Measurements from ENCODE around the gene CIZ1. TPM values are rescaled to one million over a fixed set of nuclear protein-coding genes. Genes with fewer than 3 reads are reported as not detected.
"Not testable (repeated sequence)": the region's sequence is repeated elsewhere in the genome, so short reads cannot be mapped to it uniquely, and the experiment has no call there.

The CIZ1 gene
- total RNA-seq, 2 experiments from 2014 or later, result 79.5 to 82.8 TPM

- H3K27me3 Mint-ChIP-seq (ENCODE audit: low read depth); H3K36me3 Mint-ChIP-seq (ENCODE audit: low read depth); H3K9me3 Mint-ChIP-seq; H3K4me3 Mint-ChIP-seq; H3K27ac Mint-ChIP-seq: not testable (repeated sequence)
- H3K4me1 Mint-ChIP-seq (ENCODE audit: low read depth), result peaks cover 26% of the 10 kb centered on the region
- DNase-seq, result peak; percentile 74
- CTCF ChIA-PET, result interaction anchor here (0.7 to 3.2 kb wide), 6 partner anchors 9 to 54 kb away, joined by 3 to 24 read pairs (median 3); partner anchors contain the start of gene LCN2
- intact Hi-C loops (cut with micrococcal nuclease), result loop anchor here (2.0 kb wide), 7 partner anchors 13 to 679 kb away; partner anchors contain the start of genes CIZ1, DNM1, DPM2 and GOLGA2
Observed at GRCh38 chr9:128129976-128130590, 61.3 kb downstream of the CIZ1 start.

GRCh38 chr9:128128836-128129590, 62.4 kb downstream of the CIZ1 start:
- CTCF ChIA-PET, result interaction anchor here (0.6 to 3.2 kb wide), 6 partner anchors 8 to 30 kb away, joined by 3 to 24 read pairs (median 3); partner anchors contain the start of gene LCN2
- Mint-ChIP-seq H3K27ac (peak overlapping the region; percentile 95), H3K9me3 (no peaks in the 10 kb centered on the region), H3K36me3 (ENCODE audit: low read depth) (peaks cover 2% of the 10 kb centered on the region), H3K27me3 (ENCODE audit: low read depth) (no peaks in the 10 kb centered on the region), H3K4me1 (ENCODE audit: low read depth) (peaks cover 30% of the 10 kb centered on the region), H3K4me3 (peak overlapping the region; percentile 95)
- no peak for DNase-seq
- intact Hi-C loops (cut with micrococcal nuclease), result loop anchor here (1.0 to 2.0 kb wide), 10 partner anchors 31 to 678 kb away; partner anchors contain the start of genes BBLN, CIZ1, DNM1 and DPM2

DNA sequence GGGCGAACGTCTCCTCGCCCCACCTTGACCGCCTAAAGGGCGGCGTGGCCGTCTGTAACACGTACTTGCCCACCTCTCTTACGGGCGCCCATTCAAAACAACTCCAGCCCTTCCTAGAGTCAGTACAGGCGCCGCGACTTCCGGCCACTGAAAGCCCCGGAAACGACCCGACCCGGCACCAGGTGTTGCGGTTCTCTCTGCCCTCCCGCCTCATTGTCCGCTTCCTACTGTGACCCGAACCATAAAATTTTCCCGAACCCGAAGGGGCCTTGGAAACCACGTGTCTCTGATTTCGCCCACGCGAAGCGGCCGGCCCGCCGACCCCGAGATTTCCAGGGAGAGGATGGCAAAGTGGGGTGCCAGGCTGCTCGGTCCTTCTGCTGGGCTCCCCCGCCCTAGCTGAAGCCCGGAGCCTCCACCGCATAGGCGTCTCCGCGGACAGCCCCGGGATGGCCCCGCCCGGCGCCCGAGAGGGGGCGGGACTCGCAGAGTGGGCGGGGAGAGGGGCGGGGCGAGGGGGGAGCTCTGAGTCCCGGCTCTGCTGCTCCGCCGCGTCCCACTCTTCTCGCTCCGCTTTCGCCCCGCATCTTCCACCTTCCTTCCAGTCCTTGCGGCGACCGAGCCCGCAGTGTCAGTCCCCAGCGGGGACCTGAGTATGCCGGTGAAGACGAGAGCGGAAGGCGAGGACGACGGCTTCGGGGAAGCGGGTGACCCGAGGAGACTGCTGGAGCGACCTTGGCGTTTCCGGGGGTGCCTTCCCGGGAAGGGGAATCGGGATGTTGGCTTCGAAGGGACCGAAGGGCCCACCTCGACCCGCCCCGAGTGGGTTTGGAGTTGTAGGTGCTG, 63.2 kb downstream of the CIZ1 start:
- H3K4me3 Mint-ChIP-seq, result peak overlapping the region; percentile 95
- H3K36me3 Mint-ChIP-seq (ENCODE audit: low read depth), result peaks cover 2% of the 10 kb centered on the region
- peak; percentile 87 for DNase-seq
- no peaks in the 10 kb centered on the region for H3K27me3 Mint-ChIP-seq (ENCODE audit: low read depth)
- no peaks in the 10 kb centered on the region for H3K9me3 Mint-ChIP-seq
- peaks cover 30% of the 10 kb centered on the region for H3K4me1 Mint-ChIP-seq (ENCODE audit: low read depth)
- peak overlapping the region; percentile 95 for H3K27ac Mint-ChIP-seq
- CTCF ChIA-PET, result interaction anchor here (0.6 to 3.2 kb wide), 4 partner anchors 11 to 31 kb away, joined by 3 to 24 read pairs (median 4); no protein-coding TSS in a partner anchor
- intact Hi-C loops (cut with micrococcal nuclease), result loop anchor here (1.0 to 2.0 kb wide), 11 partner anchors 32 to 677 kb away; partner anchors contain the start of genes BBLN, CIZ1, COQ4 and DNM1

DNA sequence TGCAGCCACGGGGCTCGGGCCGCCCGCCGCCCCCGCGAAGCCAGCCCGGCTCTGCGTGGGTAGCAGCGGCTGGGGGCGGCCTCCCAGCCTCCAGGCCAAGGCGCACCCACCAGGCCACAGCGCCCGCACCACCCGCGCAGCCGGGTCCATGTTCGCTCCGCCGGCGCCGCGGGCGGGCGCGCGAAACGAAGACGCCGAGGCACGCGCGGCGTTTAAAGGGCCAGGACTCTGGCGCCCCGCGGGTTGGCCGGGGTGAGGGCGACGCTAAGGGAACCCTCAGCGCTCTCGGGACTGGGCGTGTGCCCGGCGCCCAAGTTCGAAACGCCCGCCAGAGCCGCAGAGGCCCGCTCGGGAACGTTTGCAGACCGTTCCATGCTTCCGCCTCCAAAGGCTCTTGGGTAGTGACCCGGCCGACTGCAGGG, 63.8 kb downstream of the CIZ1 start, which contains the start of gene PTGES2:
TSS of gene PTGES2 (minus strand) at position 162 of the 422 bp plus-strand sequence. CDS start at position 150, 12 bp downstream.
- H3K4me1 Mint-ChIP-seq (ENCODE audit: low read depth), result peaks cover 30% of the 10 kb centered on the region
- peak within 1 kb of the TSS; percentile 95 for H3K4me3 Mint-ChIP-seq
- H3K27ac Mint-ChIP-seq, result peak within 1 kb of the TSS; percentile 95
- intact Hi-C loops (cut with micrococcal nuclease), result loop anchor here (1.0 kb wide), 1 partner anchor 195 kb away; the partner anchor contains the start of genes COQ4 and TRUB2
- no peaks in the 10 kb centered on the region for H3K9me3 Mint-ChIP-seq
- peaks cover 4% of the 10 kb centered on the region for H3K36me3 Mint-ChIP-seq (ENCODE audit: low read depth)
- DNase-seq, result peak; percentile 78
- H3K27me3 Mint-ChIP-seq (ENCODE audit: low read depth), result no peaks in the 10 kb centered on the region
- CTCF ChIA-PET, result interaction anchor here (3.2 kb wide), 1 partner anchor 10 kb away, joined by 24 read pairs; no protein-coding TSS in a partner anchor

DNA sequence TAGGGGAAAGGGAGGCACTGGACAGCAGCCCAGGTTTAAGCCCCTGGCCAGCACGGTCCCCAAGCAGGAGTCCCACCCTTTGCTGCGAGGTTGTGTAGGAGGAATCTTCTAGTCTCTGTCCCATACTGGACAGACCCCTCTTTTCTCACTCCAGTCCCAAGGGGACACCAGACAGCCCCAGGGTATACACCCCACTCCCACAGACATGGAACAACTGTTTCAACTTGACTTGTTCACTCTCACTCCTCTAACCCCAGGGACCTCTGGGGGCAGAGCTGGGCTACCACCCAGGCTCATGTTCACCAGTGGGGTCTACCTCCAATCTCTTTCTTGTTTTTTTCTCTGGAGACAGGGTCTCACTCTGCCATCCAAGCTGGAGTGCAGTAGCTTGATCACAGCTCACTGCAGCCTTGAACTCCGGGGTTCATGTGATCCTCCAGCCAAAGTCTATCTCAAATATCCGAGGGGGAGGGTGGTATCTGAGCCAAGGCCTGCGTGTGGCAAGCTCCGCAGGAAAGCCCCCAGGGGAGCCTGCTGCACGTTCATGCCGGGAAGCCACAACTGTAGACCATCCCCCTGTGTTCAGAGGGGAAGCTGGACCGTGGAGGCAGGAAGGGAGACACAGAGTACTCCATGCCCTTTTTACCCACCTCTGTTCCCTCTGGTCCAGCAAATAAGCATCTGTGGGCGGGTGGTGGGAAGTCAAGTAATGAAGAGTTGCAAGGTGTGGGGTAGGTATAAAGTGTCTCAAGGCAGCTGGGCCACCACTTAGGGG, 65.6 kb downstream of the CIZ1 start:
- Mint-ChIP-seq H3K9me3 (no peaks in the 10 kb centered on the region), H3K36me3 (ENCODE audit: low read depth) (peaks cover 4% of the 10 kb centered on the region), H3K27ac (peak overlapping the region; percentile 50), H3K4me1 (ENCODE audit: low read depth) (peaks cover 30% of the 10 kb centered on the region), H3K4me3 (peak overlapping the region; percentile 77), H3K27me3 (ENCODE audit: low read depth) (no peaks in the 10 kb centered on the region)
- CTCF ChIA-PET, result interaction anchor here (1.0 to 2.8 kb wide), 5 partner anchors 8 to 102 kb away, joined by 3 to 13 read pairs (median 4); no protein-coding TSS in a partner anchor
- no peak for DNase-seq
- intact Hi-C loops (cut with micrococcal nuclease), result no loop called here

GRCh38 chr9:128124873-128125579, 66.3 kb downstream of the CIZ1 start:
- CTCF ChIA-PET, result interaction anchor here (0.6 to 2.8 kb wide), 5 partner anchors 9 to 119 kb away, joined by 3 to 13 read pairs (median 3); no protein-coding TSS in a partner anchor
- no peak overlapping the region for H3K27ac Mint-ChIP-seq
- intact Hi-C loops (cut with micrococcal nuclease), result no loop called here
- peak overlapping the region; percentile 6 for H3K4me3 Mint-ChIP-seq
- H3K4me1 Mint-ChIP-seq (ENCODE audit: low read depth), result peaks cover 30% of the 10 kb centered on the region
- H3K27me3 Mint-ChIP-seq (ENCODE audit: low read depth), result no peaks in the 10 kb centered on the region
- H3K36me3 Mint-ChIP-seq (ENCODE audit: low read depth), result peaks cover 4% of the 10 kb centered on the region
- no peaks in the 10 kb centered on the region for H3K9me3 Mint-ChIP-seq
- DNase-seq, result peak; percentile 85

GRCh38 chr9:128124451-128124850, 66.9 kb downstream of the CIZ1 start:
- Mint-ChIP-seq H3K4me3 (no peak overlapping the region), H3K27ac (no peak overlapping the region), H3K4me1 (ENCODE audit: low read depth) (peaks cover 28% of the 10 kb centered on the region), H3K9me3 (no peaks in the 10 kb centered on the region), H3K27me3 (ENCODE audit: low read depth) (no peaks in the 10 kb centered on the region), H3K36me3 (ENCODE audit: low read depth) (peaks cover 4% of the 10 kb centered on the region)
- intact Hi-C loops (cut with micrococcal nuclease), result no loop called here
- DNase-seq, result no peak
- CTCF ChIA-PET, result interaction anchor here (0.8 to 2.8 kb wide), 3 partner anchors 9 to 35 kb away, joined by 3 to 13 read pairs (median 3); no protein-coding TSS in a partner anchor

DNA sequence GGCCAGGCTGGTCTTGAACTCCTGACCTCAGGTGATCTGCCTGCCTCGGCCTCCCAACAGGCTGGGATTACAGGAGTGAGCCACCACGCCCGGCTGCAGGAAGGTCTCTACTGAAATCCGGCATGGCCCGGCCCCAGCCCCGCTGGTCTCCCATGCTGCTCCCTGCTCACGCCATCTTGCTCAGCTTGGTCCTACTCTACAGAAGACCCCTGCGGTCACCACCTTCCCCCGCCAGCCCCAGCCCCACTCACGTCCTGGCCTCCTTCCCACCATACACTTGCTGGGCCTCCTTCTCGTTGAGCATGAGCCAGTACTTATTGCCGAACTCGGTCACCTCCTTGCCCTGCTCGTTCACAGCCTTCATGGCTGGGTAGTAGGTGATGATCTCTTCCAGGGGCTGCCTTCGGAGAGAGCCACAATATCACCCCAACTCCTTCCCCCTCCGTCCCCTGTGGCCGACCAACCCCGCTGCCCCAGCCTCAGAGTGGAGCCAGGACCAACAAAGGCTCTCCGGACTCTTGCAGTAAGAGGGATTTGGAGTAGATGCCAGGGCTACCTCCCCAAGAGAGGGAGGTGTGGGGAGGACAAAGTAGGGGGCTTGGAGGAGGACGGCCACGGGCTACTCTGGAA, 67.8 kb downstream of the CIZ1 start:
- Mint-ChIP-seq H3K27ac (no peak overlapping the region), H3K36me3 (ENCODE audit: low read depth) (peaks cover 4% of the 10 kb centered on the region), H3K27me3 (ENCODE audit: low read depth) (no peaks in the 10 kb centered on the region), H3K9me3 (no peaks in the 10 kb centered on the region), H3K4me3 (no peak overlapping the region), H3K4me1 (ENCODE audit: low read depth) (peaks cover 21% of the 10 kb centered on the region)
- DNase-seq, result no peak
- CTCF ChIA-PET, result no interaction called here
- intact Hi-C loops (cut with micrococcal nuclease), result no loop called here

DNA sequence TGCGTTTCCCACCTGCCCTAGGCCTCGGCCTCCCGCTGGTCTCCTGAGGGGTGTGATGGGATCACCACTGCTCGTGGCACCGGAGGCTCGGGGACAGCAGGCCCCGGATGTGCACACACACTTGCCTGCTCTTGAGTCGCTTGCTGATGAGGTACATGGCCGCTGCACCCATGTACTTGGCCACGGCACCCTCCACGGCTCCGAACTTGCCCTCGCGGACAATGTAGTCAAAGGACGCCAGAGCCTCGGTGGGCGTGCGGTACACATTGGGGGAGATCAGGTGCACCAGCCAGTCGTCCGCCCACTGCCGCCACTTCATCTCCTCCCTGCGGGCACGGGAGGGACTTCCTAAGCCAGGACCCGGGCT, 68.6 kb downstream of the CIZ1 start:
- H3K36me3 Mint-ChIP-seq (ENCODE audit: low read depth), result peaks cover 4% of the 10 kb centered on the region
- intact Hi-C loops (cut with micrococcal nuclease), result no loop called here
- no peaks in the 10 kb centered on the region for H3K9me3 Mint-ChIP-seq
- no peaks in the 10 kb centered on the region for H3K27me3 Mint-ChIP-seq (ENCODE audit: low read depth)
- peaks cover 26% of the 10 kb centered on the region for H3K4me1 Mint-ChIP-seq (ENCODE audit: low read depth)
- no peak for DNase-seq
- no peak overlapping the region for H3K27ac Mint-ChIP-seq
- no peak overlapping the region for H3K4me3 Mint-ChIP-seq
- CTCF ChIA-PET, result interaction anchor here (0.6 kb wide), 1 partner anchor 151 kb away, joined by 4 read pairs; no protein-coding TSS in a partner anchor

Data from activated naive CD4-positive, alpha-beta T cell treated with anti-CD3 and anti-CD28 coated beads for 36 hours (primary cell).